GM18519 (cell line): ENCODE results near the gene REXO1.
"Not testable (repeated sequence)": the region's sequence is repeated elsewhere in the genome, so short reads cannot be mapped to it uniquely, and the experiment has no call there.

Experiments
- ATAC-seq: cut with Tn5 transposase; IDR thresholded peaks from one replicate; pipeline ENCODE4 v1.9.1; 2021; ENCODE audit warnings: mild to moderate bottlenecking, moderate library complexity; ENCODE audit not compliant: unreplicated experiment, low FRiP score

The REXO1 gene

DNA sequence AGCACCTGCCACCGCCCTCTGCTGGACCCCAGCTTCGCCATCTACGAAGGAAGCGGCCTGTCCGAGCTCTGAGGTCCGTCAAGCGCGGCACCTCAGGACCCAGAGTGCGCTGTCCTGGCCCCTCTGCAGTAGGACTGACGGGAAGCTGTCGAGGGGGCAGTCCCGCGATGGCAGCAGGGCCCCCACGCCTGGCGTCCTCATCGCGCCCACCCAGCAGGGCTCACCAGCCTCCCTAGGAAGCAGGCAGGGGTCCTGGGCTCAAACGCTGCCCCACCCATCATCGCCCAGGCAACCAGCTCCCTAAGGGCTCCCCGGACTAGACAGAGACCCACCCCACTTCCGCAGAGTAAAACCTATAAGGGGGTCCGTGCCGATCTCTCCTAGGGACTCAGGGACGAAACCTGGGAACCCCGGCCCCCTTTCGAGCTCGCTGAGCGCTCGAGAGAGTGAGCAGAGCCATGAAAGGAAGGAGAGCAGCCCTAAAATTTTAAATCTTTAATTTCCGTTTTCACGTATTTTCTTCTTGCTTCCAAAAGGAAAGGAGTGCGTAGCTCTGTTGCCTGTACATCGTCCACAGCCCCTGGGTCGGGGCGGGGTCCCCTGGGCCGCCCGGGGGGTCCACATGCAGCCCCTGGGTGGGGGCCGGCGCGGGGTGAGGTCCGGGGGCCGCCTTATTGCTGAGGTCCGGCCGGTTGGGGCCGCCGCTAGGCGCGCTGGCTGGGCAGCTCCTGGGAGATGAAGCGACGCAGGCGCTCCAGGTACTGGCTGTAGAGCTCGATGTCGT, 28.4 kb upstream of the REXO1 start:
- ATAC-seq: not testable (repeated sequence)

DNA sequence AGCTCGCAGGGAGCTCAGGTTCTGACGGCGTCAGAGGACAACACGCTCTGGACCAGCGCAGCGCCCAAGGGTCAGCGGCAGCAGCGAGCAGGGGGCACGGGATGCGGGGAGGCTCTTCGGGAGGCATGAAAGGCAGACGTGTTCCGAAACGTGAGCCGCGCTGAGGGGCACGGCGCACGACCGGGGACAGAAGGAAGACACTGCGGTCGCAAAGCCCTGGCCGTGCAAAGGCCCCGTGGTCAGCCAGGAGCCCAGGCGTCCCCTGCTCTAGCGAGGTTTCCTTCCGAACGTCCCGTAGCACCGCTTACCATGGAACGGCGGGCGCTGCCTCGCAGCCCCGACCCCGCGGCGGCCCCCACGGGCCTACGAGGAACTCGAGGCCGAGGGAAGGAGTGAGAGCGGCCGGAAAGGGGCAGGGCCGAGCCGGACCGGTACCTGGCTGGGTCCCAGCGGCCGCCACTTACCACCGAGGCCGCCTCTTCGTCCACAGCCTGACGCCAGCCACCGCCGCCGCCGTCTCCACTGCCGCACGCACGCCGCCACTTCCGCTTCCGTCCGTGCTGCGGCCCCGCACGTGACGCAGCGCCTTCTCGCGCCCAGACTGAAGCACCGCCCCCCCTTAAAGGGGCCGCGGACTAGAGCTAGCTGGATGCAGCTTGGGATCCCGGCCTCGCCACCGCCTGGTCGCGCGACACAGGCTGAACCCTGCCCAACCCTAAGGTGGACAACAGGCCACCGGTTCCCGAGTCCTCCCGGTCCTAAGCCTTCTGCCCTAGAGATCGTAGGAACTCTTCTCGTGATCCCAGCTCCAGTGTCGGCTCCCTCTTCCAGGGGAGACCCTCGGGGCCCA, 27.6 kb upstream of the REXO1 start:
- peak; percentile 61 for ATAC-seq

DNA sequence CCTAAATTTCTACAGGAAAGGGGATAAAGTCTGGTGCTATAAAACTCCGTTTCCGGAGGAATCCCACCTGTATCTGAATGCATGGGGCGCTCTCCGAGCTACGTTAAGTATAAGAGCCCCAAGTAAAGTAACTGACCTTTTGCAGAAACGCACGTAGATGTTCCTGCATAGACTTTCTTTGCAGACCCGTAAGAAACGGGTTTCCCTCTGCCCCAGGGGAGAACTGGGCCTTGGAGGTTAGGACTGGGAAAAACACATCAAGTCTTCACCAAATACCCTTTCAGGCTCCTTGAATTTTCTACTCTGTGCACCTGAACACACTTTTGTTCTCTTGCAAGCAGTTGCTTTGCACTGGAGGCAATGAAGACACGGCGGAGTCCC, 27.0 kb upstream of the REXO1 start:
- ATAC-seq: not testable (repeated sequence)

DNA sequence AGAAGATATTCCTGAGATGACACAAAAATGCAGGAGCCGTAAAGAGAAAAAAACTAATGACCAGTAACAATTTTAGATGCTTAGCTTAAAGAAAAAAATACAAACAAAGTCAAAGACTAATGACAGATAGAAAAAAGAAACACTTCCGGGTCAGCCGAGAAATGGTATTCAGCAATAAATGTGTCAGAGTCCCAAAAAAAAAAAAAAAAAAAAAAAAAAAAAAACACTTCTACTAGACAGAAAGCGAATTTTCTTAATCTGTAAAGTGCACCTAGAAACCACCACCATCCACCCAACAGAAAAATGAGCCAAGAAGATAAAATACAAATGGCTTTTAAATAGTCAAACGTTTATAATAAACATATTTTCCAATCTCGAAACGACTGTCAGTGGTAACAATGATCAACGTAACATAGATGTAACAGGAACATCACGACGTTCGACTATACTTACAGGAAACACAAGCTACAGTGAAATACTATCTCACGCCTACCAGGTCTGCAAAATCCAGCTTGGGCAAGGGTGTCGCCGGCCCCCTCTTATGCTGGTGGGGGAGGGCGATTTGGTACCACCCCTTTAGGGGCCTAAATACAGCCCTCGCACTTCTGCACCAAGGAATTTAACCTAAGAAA, 26.4 kb upstream of the REXO1 start:
- ATAC-seq: no peak

DNA sequence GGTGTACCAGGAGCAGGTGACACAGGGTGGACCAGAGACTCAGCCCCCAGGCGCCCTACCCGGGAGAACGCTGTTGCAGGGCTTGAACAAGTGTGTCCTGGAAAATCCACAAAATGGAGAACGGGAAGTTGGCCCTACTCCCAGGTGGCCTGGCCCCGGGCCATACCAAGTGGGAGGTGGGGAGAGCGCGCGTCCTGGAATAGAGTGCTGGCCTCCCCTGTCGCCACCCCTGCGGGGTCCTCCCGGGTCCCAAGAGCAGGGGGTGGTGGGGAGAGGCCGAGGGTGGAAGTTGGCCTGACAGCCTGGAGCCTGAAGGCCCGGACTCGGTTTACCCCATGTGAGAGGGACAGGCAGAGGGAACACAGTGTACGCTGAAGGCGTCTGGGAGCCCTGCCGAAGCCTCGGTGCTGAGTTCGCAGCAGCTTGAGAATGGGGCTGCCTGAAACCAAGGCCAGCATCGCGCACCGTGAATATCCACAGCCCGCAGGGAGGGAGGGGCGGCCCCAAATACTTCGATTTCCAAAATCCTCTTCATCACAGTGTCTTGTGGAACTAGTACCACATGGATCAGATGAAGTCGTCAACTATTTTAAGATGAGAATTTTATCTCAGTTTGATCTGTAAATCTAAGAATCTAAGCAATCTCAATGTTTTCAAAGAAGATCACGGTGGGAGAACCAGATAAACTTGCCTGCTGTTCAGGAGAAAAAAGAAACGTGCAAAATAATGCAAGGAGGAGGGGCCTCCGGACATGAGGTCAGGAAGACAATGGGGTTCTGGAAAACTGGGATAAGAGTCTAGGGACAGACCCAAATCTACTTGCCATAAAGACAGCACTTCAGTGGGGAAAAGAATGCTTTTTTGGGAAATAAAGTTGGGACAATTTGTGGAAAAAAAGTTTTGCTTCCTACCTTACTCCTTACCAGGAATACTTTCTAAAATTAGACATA, 25.5 kb upstream of the REXO1 start:
- ATAC-seq: no peak

DNA sequence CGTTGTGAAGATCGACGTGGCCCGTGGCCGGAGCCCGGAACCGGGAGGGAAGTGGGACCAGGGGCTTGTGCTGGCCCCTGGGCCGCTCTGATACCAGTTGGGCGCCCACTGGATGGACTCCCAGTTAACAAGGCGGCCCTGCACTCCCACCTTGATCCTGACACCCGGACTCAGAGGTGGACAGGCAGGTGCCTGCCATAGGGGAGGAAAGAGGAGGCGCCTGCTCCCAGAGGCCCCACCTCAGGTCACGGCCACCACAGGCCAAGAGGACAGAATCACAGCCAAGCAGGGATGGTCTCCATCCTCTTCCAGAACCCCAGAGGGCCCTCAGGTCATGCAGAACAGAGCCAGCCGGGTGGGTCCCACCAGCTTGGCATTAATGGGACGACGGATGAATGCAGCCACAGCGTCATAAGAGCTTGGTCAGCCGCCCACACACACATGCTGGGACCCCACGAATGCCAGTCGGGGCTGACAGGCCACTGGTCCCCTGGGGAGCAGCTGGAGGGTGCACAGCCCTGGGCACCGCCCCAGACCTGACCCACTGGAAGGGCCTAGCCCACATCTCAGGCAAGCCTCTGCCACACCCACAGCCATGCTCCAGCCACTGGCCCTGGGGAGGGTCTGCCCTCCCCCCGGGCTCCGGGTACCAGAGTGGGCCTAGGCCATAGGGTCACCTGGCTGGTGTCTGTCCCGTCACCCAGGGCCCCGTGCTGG, 24.7 kb upstream of the REXO1 start:
- ATAC-seq: no peak

DNA sequence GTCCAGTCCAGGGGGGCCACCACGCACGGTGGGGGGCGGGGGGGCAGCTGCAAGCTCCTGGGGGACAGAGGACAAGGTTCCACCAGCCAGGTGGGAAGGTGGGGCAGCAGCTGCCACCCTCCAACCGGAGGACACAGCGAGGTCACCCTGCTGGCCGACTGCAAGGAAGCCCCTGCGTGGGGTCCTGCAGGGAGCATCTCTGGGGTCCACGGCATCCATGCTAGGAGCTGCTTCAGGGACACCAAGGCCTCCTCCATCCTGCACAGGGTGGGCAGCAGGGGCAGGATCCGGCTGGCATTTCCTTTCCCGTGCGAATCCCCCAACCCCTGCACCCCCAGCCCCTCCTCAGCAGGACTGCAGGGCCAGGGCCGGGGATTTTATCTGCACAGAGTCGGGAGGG, 23.3 kb upstream of the REXO1 start:
- no peak for ATAC-seq

DNA sequence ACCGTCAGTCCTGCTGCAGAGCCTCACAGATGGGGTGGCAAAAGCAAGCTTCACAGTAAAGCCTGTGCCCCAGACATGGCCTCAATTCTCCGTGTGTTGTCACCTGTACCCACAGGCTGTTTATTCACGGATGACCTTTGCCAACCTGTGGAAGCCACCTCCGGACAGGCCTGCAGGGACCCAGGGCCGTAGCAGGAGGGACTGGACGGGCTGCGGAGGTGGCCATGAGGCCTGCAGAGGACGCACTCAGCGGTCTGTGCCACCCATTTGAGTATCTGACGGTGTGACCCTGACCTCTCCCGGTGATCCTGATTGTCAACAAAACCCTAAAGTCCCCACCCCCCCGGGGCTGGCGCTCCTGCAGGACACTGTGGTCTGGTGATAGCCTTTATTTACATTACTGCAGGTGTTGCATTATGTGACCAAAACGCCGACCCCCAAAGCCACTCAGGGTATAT, 22.9 kb upstream of the REXO1 start:
- no peak for ATAC-seq

DNA sequence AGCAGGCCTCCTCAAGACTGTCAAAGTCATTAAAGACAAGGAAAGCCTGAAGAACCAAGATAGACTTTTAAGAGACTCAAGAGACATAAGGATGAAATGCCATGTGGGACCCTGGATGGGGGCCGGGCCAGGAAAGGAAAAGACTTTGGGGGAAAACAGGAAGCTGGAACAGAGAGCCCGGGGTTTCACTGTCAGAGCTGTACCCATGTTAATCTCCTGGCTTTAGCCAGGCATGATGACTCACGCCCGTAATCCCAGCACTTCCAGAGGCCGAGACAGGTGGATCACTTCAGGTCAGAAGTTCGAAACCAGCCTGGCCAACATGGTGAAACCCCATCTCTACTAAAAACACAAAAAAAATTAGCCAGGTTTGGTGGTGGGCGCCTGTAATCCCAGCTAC, 20.7 kb upstream of the REXO1 start:
- no peak for ATAC-seq

DNA sequence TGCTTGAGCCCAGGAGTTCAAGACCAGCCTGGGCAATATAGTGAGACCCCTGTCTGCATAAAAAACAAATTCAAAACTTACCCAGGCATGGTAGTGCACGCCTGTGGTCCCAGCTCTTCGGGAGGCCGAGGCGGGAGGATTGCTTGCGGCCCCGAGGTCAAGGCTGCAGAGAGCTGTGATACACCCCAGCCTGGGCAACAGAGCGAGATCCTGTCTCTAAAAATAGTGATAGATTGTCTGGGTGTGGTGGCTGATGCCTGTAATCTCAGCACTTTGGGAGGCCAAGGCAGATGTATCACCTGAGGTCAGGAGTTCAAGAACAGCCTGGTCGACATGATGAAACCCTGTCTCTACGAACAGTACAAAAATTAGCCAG, 19.1 kb upstream of the REXO1 start:
- ATAC-seq: no peak

DNA sequence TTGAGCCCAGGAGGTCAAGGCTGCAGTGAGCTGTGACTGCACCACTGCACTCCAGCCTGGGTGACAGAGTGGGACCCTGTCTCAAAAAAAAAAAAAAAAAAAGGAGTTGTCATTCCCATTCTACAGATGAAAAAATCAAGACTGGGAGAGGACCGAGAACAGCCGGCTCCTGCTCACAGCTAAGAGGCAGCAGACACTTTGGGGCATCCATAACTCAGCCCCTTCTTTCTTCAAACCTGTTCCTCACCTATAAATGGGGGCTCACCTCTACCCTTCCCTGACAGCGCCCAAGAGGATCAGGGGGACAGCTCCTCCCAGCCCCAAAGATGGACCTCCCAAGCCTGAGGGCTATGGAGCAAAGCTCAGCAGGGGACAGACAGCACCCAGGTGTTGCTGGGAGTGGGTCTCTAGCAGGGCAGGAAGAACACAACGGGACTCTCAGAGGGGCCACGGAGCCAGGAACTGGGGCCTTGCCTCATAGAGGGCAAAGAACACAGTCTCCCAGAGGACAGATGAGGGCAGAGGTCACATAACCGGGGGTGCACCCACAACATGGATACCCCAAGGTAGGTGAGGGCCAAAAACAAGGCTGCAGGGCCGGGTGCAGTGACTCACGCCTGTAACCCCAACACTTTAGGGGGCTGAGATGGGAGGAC, 18.5 kb upstream of the REXO1 start:
- ATAC-seq: no peak

DNA sequence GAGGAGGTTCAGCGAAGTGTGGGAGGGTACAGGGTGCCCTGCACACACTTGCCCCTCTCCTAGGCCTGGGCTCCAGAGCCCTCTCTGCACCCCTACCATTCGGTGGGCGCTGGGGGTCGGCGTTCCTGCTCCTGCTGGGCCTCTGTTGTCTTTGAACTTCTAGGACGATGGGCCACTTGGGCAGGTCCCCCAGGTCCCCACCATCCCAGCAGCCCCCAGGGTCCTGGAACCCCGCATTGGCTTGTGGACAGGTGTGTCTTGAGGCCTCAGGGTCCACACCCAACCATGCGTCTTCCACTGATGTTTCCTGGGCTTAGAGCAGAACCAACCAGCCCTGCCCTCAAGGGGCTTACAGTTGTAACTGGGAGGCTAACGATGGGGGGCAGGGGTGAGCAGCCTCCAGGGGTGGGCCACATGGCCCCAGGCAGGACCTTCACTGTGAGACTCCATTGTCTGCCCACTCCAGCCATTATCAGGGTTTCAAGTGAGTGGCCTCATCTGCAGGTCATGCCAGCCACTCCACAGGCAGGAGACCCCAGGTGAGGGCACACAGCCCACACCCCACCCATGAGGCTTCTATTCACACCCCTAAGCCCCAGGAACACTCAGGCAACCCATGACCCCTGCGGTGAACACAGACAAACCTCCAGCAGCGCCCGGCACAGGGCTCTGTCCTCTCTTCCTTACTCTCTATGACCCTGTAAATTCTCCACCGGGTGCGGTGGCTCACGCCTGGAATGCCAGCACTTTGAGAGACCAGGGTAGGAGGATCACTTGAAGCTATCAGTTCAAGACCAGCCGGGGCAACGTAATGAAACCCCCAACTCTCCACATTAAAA, 17.1 kb upstream of the REXO1 start:
- ATAC-seq: no peak

DNA sequence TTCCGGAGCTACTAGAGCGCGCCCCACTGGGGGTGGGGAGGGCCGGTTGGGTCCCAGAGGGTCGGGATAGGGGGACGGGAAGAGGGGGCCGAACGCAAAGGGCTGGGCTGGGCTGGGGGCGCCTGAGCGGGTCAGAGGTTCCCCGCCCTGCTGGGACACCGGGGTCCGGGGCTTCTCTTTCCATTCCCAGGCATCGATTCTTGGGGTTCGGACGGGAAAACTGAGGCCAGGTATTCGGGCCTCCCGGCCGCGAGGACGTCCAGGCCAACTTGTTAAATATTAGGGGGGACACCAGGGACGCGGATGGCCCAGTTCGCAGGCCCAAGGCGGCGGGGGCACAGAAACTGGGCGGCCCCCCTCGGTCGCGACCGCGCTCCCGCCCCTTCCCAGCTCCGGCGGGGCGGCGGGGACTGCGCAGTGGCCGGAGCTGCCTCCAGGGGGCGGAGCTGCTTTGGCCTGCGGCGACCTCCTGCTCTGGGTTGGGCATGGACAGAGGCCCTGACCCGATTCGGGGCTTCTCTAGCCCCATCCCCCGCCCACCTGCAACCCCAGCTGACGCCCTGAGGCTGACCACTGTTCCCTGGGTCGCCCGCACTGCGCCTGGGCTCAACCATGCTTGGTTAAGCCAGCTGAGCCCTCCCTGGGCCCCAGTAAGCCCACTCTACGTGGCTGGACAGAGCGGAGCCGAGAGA, 16.3 kb upstream of the REXO1 start:
- ATAC-seq: no peak

DNA sequence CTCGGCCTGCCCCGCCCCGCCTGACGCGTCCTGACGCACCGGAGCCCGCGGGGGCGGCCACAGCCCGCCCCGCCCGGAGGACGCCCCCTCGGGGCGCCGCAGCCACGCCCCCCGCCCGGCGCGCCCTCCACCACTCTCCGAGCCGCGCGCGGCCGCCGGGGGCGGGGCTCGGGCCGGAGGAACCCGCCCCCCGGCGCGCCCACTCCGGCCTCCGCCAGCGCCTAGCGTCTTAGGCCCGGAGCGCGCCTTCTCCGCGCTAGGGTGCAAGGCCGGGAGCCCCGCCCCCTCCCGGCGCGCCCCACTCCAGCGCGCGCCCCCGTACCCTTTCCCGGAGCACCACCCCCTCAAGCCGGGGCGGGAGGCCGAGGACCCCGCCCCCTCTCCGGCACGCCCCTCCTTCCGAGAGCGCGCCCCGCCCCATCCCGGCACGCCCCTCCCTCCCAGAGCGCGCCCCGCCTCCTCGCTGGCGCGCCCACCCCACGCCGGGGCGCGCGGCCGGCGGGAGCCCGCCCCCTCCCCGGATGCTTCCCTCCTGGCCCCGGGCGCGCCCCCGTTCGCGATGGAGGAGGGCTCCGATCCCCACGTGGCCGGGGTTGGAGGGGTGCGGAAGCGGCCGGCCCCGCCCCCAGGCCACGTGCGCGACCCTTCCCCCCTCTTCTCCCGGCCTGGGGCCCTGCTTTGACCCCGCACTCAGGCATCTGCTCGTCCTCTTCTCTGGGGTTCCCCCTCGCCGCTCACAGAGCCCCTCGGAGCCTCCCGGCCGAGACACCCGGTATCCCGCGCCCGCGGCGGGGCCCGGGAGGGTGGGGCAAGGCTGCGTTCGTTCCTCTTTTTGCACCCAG, 15.6 kb upstream of the REXO1 start:
- ATAC-seq: peak; percentile 56

DNA sequence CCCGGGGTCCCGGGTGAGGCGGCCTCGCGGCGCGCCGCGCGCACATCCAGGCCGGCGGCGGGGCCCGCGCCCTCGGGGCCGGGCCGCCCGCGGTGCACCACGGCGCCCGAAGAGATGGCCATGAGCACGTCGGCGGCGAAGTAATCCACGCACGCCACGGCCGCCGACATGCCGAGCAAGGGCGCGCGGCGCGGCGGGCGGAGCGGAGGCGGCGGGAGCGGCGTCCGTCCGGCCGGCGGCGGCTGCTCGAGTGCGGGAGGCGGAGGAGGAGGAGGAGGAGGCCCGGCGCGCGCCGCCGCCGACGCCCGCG, 15.0 kb upstream of the REXO1 start, which contains the start of gene KLF16:
Gene KLF16 (minus strand): TSS at position 252 of the 310 bp plus-strand sequence. CDS start 82 bp downstream, at position 170.
- ATAC-seq: no peak

DNA sequence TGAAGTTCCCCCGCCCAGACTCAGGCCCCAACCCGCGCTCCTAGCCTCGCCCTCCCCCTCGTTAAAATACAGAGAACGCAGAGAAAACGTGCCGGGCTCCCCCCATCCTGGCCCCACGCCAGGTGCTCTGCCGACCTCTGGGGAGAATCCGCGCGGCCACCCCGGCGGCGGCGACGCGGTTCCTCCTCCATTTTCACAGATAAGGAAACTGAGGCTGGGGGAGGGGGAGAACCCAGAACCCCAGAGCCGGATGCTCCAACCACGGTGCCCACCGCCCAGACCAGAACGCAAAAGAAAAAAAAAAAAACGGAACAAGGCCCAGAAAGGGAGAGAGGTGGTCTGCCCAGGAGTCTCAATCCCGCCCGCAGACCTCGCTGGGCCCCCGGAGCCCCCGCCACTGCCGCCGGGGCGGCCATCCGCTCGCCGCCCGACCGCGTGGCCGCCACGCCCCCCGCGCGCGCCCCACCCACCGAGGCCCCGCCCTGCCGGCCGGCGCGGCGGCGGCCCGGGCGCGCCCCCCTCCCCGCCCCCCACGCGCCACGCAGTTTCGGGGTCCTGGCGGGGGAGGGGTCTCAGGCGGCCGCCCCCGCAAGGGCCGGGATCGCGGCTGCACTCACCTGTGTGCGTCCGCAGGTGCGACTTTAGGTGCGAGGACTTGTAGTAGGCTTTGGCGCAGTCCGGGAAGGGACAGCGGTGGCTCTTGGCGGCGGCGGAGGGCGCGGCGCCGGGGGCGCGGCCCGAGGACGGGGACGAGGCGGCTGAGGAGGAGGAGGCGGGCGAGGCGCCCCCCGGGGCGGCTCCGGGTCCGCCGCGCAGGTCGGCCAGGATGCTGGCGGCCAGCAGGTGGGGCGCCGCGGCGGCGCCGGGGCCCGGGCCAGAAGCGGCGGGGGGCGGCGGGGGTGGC, 14.4 kb upstream of the REXO1 start:
- ATAC-seq: peak; percentile 1
